PC-9 (cell line): ENCODE measurements around the gene ISG15.

Source experiments
- CTCF ChIP-seq: fragments of 200-600 bp; sonication (generic); conservative IDR thresholded peaks from 2 replicates; pipeline ENCODE4 v1.6.1; 2017; ENCODE audit warnings: mixed run types, antibody characterized with exemption, mild to moderate bottlenecking, moderate library complexity
- EZH2 ChIP-seq: fragments of 200-600 bp; sonication (generic); IDR thresholded peaks from 2 replicates; pipeline ENCODE4 v1.8.0; 2017; ENCODE audit warnings: antibody characterized with exemption, low read depth

GRCh38 chr1:965526-966134 is 47.7 kb upstream of the ISG15 start:
- TF ChIP-seq CTCF: no peak
- TF ChIP-seq EZH2: no peak
